PFSK-1 (cell line): ENCODE data around the gene ANKMY1.

ENCODE experiments used
- POLR2AphosphoS5 ChIP-seq: IDR thresholded peaks from 2 replicates; pipeline ENCODE4 v1.6.1; 2012; ENCODE audit warnings: low read depth, mild to moderate bottlenecking, control low read depth, low read length, moderate library complexity
- REST ChIP-seq, 2 experiments: IDR thresholded peaks; 2 replicates each; pipeline versions ENCODE4 v1.6.1 to v1.8.0; 2011 to 2012; ENCODE audit warnings: low read depth in 2 of 2, low read length in 2 of 2, control low read depth in 1 of 2, inconsistent platforms in 1 of 2, mild to moderate bottlenecking in 1 of 2, moderate library complexity in 1 of 2; ENCODE audit not compliant: insufficient read depth in 1 of 2
- TAF1 ChIP-seq: IDR thresholded peaks from 2 replicates; pipeline ENCODE4 v1.6.1; 2012; ENCODE audit warnings: low read length, control low read depth, borderline replicate concordance; ENCODE audit not compliant: insufficient read depth

DNA sequence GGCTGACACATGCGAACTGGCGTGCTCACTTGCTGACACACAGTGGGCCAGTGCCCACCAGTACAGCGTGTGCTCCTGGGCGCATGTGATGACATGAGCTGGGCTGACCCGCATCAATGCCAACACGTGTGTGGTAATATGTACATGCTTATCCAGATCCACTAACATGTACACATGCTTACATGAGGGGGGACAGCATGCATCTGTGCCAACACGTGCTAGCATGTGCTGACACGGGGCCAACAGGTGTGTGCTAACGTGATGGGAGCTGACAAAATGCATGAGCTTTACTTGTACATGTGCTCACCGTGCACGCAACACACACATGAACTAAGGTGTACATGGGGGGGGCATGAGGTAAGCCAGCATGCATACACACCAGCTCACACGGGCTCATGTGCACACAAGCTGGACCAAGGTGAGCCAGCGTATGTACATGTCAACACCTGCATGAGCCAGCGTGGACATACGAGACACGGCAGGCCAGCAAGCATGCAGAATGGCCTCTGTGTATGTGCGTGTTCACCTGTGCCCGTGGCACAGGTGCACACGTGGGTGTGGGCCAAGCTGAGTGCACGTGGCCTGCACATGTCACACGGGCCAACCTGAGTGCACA lies 93.8 kb downstream of the ANKMY1 start:
- no peak for TF ChIP-seq REST (IDR thresholded peaks at IDR 0.05; ENCODE audit: insufficient read depth in 1 of 2, low read depth in 2 of 2, low read length in 2 of 2)
- no peak for TF ChIP-seq POLR2AphosphoS5
- TF ChIP-seq TAF1, result no peak
